Stimulated activated CD4-positive, alpha-beta T cell treated with anti-CD3 and anti-CD28 coated beads, TNF-alpha, amount 100 ng/mL, for 24 hours (primary cell): ENCODE results near the gene MORF4L1.

Experiments used
- DNase-seq, 3 experiments: peaks; one replicate each; pipeline ENCODE4 v3.0.0-alpha.2; 2020; ENCODE audit warnings: low read depth in 3 of 3

Gene MORF4L1

GRCh38 chr15:78946493-78946892 lies 73.8 kb downstream of the MORF4L1 start:
- no peak for DNase-seq

GRCh38 chr15:78947506-78947905 lies 74.8 kb downstream of the MORF4L1 start:
- DNase-seq: no peak
